Ureter (tissue), 1 donor: ENCODE data around the gene ACSL5. TPM values are rescaled to one million over a fixed set of nuclear protein-coding genes. Genes with fewer than 3 reads are reported as not detected.
"Not testable (repeated sequence)": the region's sequence is repeated elsewhere in the genome, so short reads cannot be mapped to it uniquely, and the experiment has no call there.

Source experiments
- DNase-seq: peaks from one replicate; pipeline ENCODE4 v3.0.0-alpha.2; 2020; ENCODE audit warnings: low spot score
- total RNA-seq: library from RNA; stranded (reverse); gene quantifications from one replicate; pipeline ENCODE4 v1.2.4, GENCODE V29; 2023
- donor health status: DM: yes; HTN: yes; CAD: no.

Gene ACSL5
- total RNA-seq, 1 donor from 2014 or later, result 117 TPM

- peak; percentile 57 for DNase-seq
Measured at GRCh38 chr10:112375721-112376395, 1.9 kb downstream of the ACSL5 start.

- DNase-seq, result no peak
Measured at GRCh38 chr10:112376396-112376790, 2.5 kb downstream of the ACSL5 start.

- DNase-seq, result not testable (repeated sequence)
Measured at GRCh38 chr10:112377116-112377515, 3.2 kb downstream of the ACSL5 start.

- DNase-seq, result no peak
Measured at GRCh38 chr10:112379635-112380296, 5.8 kb downstream of the ACSL5 start.

- DNase-seq, result no peak
Measured at GRCh38 chr10:112382515-112383235, 8.8 kb downstream of the ACSL5 start.

- peak; percentile 43 for DNase-seq
Measured at GRCh38 chr10:112383325-112383724, 9.4 kb downstream of the ACSL5 start.

- DNase-seq, result no peak
Measured at GRCh38 chr10:112384141-112384540, 10.2 kb downstream of the ACSL5 start.

GRCh38 chr10:112385201-112385600, 11.3 kb downstream of the ACSL5 start:
- no peak for DNase-seq

- not testable (repeated sequence) for DNase-seq
Measured at GRCh38 chr10:112388056-112388455, 14.1 kb downstream of the ACSL5 start.

GRCh38 chr10:112388548-112388947, 14.6 kb downstream of the ACSL5 start:
- no peak for DNase-seq

- DNase-seq, result peak; percentile 54
Measured at GRCh38 chr10:112389271-112389822, 15.4 kb downstream of the ACSL5 start.

- no peak for DNase-seq
Measured at GRCh38 chr10:112390125-112390703, 16.3 kb downstream of the ACSL5 start.

GRCh38 chr10:112393341-112393740, 19.4 kb downstream of the ACSL5 start:
- no peak for DNase-seq

GRCh38 chr10:112393827-112394226, 19.9 kb downstream of the ACSL5 start:
- DNase-seq, result no peak

GRCh38 chr10:112394475-112394875, 20.6 kb downstream of the ACSL5 start:
- no peak for DNase-seq

- DNase-seq, result no peak
Measured at GRCh38 chr10:112395809-112396530, 22.1 kb downstream of the ACSL5 start.

GRCh38 chr10:112397592-112397991, 23.7 kb downstream of the ACSL5 start:
- DNase-seq, result no peak

- no peak for DNase-seq
Measured at GRCh38 chr10:112402917-112403316, 29.0 kb downstream of the ACSL5 start.

- DNase-seq, result no peak
Measured at GRCh38 chr10:112404617-112405016, 30.7 kb downstream of the ACSL5 start.

- DNase-seq, result not testable (repeated sequence)
Measured at GRCh38 chr10:112406806-112407205, 32.9 kb downstream of the ACSL5 start.

GRCh38 chr10:112407696-112408095, 33.8 kb downstream of the ACSL5 start:
- no peak for DNase-seq
